Brain microvascular endothelial cell (primary cell): ENCODE data around the gene GTF3C1.

ENCODE experiments used
- DNase-seq: peaks from one replicate; pipeline ENCODE4 v3.0.0-alpha.2; 2020
- H3K27ac ChIP-seq: fragments of 250-450 bp; sonication (Bioruptor Pico); 2 replicates; pipeline ENCODE4 v1.5.1; 2020; ENCODE audit warnings: mild to moderate bottlenecking, moderate library complexity
- H3K27me3 ChIP-seq: fragments of 250-450 bp; sonication (Bioruptor Pico); replicated peaks from 2 replicates; pipeline ENCODE4 v1.5.1; 2020; ENCODE audit warnings: mild to moderate bottlenecking
- H3K36me3 ChIP-seq: fragments of 250-450 bp; sonication (Bioruptor Pico); replicated peaks from 2 replicates; pipeline ENCODE4 v1.5.1; 2020; ENCODE audit warnings: mild to moderate bottlenecking
- H3K4me3 ChIP-seq: 2 replicates; pipeline ENCODE4 v1.5.1; 2011; ENCODE audit warnings: low read depth, mild to moderate bottlenecking, control low read depth, low read length, moderate library complexity
- CTCF ChIP-seq: IDR thresholded peaks from 2 replicates; pipeline ENCODE4 v1.5.1; 2011; ENCODE audit warnings: low read depth, mild to moderate bottlenecking, moderate library complexity, low read length, control low read depth, inconsistent platforms; ENCODE audit errors: missing control alignments
- in situ Hi-C: cut with HindIII; loops from 2 replicates; pipeline ENCODE4 v1.10.0; 2017; ENCODE audit warnings: low sequenced_read_pairs, low pct_ligation_motif_present

GTF3C1 gene

GRCh38 chr16:27561216-27561615, 11.5 kb upstream of the GTF3C1 start:
- Histone ChIP-seq H3K4me3 (no peak overlapping the region), H3K36me3 (no peaks in the 10 kb centered on the region), H3K27ac (no peak overlapping the region), H3K27me3 (no peaks in the 10 kb centered on the region)
- no peak for TF ChIP-seq CTCF
- no peak for DNase-seq
- in situ Hi-C loops = no loop called here

GRCh38 chr16:27558932-27559331, 9.2 kb upstream of the GTF3C1 start:
- in situ Hi-C loops = no loop called here
- no peak for DNase-seq
- TF ChIP-seq CTCF = no peak
- no peaks in the 10 kb centered on the region for H3K27me3 ChIP-seq
- H3K4me3 ChIP-seq = no peak overlapping the region
- no peak overlapping the region for H3K27ac ChIP-seq
- H3K36me3 ChIP-seq = no peaks in the 10 kb centered on the region

- no peak for DNase-seq
- H3K4me3 ChIP-seq = no peak overlapping the region
- TF ChIP-seq CTCF = no peak
- H3K27me3 ChIP-seq = no peaks in the 10 kb centered on the region
- H3K27ac ChIP-seq = no peak overlapping the region
- H3K36me3 ChIP-seq = no peaks in the 10 kb centered on the region
- in situ Hi-C loops = no loop called here
Measured at GRCh38 chr16:27558434-27558833, 8.7 kb upstream of the GTF3C1 start.

- H3K27ac ChIP-seq = no peak overlapping the region
- no peaks in the 10 kb centered on the region for H3K36me3 ChIP-seq
Measured at GRCh38 chr16:27556471-27556870, 6.8 kb upstream of the GTF3C1 start.

GRCh38 chr16:27551036-27551435, 1.3 kb upstream of the GTF3C1 start:
- Histone ChIP-seq H3K4me3 (peak overlapping the region; percentile 98), H3K27me3 (no peaks in the 10 kb centered on the region), H3K36me3 (no peaks in the 10 kb centered on the region), H3K27ac (no peak overlapping the region)
- in situ Hi-C loops = no loop called here
- no peak for DNase-seq
- no peak for TF ChIP-seq CTCF

More at GRCh38 chr16:27556471-27556870, 6.8 kb upstream of the GTF3C1 start:
- DNase-seq = no peak
- TF ChIP-seq CTCF = no peak
- Histone ChIP-seq H3K4me3 (no peak overlapping the region), H3K27me3 (no peaks in the 10 kb centered on the region)
- in situ Hi-C loops = no loop called here

GRCh38 chr16:27550582-27550920, 838 bp upstream of the GTF3C1 start:
- DNase-seq = no peak
- peak overlapping the region; percentile 98 for H3K4me3 ChIP-seq
- H3K27me3 ChIP-seq = no peaks in the 10 kb centered on the region
- in situ Hi-C loops = no loop called here
- peak overlapping the region; percentile 82 for H3K27ac ChIP-seq
- no peaks in the 10 kb centered on the region for H3K36me3 ChIP-seq
- no peak for TF ChIP-seq CTCF
